HG03354 (cell line): ENCODE data around the gene CORO6.
A peak's percentile ranks its signal among the peaks of the same experiment; 100 is the strongest.

Source experiments
- ATAC-seq: cut with Tn5 transposase; IDR thresholded peaks from one replicate; pipeline ENCODE4 v1.9.1; 2021; ENCODE audit warnings: mild to moderate bottlenecking; ENCODE audit not compliant: unreplicated experiment, poor library complexity, severe bottlenecking

The CORO6 gene

DNA sequence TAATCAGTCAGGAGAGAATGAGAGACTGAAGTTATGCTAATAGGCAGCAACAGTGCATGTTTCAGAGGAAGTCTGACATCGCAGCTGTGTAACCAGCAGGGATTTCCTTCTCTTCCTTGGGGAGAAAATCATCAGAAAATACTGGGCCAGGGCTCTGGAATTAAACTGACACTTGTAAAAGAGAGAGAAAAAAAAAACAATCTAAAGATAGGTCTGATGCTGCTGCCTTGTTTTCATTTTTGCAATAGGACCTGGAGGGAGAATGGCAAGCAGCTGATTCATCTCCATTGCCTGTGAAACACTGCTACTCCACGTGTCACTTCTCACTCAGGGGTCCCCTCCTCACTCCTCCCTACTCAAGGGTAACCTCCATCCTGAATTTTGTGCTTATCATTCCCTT is 17.7 kb upstream of the CORO6 start:
- ATAC-seq, result no peak

DNA sequence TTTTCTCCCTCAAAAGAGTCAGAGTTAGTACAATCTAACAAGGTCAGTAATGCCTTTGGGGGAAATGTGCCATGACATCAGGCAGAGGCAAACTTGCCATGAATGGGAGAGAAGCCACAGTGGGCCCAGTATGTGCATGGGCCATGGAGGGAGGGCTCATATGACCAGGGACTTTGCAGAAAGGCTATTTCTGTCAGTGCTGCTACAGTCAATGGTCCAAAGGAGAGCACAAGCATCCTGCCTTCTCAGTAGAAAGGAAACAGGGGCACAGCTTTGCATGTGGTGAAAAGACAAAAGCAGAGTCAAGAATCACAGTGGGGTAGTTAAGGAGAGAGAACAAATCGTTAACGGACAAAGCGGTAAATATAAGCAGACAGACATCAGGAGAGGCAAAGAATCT is 11.2 kb upstream of the CORO6 start:
- no peak for ATAC-seq

DNA sequence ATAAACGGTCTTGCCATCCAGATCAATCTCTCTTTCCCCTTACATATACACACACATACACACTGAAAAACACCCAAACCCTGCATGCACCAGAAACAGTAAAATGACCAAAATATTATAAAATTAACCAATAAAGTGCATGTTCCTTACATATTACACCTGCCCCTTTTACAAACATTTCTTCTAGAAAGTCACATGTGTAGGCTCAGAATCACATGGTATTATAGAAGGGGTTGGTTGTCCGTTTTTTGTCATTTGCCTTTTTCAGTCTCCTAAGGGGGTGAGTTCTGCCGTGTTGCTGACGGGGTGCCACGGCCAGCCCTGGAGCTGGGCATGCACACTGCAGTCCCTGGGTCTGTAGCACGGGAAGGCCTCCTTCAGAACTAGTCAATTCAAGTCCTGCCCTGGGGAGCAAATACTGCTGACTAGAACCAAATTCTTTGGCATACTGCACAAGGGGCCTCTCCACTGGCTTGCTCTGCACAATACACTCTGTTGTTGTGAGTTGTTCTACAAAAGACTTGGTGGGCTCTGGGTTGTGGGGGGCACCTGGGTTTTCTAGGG is 8.0 kb upstream of the CORO6 start:
- ATAC-seq, result no peak

DNA sequence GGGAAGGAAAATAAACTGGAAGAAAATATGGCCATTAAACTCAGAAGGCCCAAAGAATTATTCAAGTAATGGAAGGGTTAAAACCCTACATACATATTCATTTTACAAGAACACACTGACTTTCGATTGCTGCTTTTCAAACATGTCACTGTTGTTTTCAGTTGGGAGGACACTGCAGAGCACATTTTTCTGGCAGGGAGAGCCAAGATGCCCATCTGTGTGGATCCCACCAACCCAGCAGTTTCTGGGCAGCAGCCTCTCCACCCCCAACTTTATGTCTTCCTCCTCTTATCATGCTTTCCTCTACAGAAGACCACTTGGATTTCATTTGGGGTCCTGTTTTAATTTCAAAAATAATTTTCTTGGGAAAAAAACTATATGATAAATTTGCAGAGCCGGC is 7.1 kb upstream of the CORO6 start:
- ATAC-seq, result no peak

DNA sequence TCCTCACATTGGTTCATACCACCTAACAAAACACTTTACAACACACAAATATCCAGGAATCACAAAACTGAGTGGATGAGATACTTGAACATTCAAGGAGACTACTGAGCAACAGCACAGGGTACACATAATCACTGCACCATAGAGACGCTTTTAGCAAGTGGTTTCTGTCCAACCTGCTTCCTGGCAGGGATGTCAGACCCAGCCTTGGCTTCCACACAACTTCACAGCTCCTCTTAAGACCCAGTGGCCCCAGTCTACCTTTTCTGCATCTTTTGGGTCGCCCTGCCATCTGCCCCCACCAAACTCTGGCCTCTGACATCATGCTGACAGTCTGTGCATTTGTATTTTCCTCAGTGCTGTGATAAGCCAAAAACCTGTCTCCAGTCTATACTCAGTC is 5.9 kb upstream of the CORO6 start:
- ATAC-seq, result no peak

DNA sequence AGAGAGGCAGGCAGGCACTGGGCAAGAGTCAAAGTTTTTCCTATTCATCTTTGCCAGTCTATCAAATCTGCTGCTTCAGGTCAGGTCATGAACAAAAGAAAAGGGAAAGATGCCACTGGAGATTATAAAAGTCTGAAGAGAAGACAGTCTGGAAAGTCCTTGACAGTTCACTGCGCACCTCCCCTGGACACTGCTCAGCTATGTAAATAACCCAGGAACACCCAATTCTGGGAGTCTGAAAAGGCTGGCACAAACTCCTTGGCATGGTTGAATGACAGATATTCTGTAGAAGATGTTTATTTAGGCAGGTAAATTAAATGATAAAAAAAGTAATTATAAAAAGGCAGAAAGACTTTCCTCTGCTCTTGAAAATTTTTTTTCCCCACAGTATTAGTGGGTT is 5.2 kb upstream of the CORO6 start:
- no peak for ATAC-seq

DNA sequence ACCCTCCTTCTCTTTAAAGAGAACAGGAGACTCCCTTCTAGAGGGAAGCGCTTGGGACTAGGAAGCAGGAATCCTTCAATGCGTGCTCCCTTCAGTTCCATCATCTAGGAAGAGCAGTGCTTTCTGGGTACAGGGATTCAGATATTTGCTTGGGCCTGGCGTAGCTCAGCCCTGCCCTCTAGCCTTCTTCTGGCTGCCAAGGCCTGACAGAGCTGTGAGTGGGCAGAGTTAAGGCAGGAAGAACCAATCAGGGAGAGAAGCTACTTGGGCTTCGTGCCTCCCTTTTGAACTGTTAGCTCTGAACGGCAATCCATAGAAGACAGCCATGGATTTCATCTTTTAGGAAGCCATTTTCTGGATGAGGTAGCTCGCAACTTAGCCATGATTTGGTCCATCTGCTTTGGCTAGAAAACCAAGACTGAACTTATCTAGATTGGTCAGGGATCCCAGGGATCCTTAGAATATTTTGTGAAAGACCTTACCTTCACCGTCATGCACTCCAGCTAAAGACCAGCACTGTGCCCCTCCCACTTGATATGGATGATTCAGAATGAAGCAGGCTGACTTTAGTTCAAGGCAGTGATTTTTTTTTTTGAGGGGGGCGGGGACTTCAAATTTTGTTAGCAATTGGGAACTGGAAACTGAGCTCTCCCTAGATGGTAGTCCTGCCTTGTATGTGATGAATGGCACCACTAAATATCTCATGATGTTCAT is 2.5 kb upstream of the CORO6 start:
- ATAC-seq, result no peak

DNA sequence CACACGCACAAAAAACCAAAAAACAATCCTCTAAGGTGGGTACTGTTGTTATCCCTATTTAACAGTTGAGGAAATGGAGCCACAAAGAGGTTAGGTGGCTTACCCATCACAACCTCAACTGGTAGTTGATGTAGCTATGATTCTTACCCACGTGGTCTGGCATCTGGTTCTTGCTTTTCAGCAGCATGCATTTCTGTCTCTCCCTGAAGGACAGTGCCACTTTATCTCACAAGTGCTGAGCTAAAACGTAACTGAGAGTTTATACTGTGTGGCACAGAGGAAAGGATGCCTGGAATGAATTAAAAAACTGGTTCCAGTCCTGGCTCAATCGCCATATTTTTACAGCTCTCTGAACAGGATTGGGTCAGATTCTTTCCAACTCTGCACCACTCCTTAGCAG is 1.9 kb upstream of the CORO6 start:
- ATAC-seq, result no peak

DNA sequence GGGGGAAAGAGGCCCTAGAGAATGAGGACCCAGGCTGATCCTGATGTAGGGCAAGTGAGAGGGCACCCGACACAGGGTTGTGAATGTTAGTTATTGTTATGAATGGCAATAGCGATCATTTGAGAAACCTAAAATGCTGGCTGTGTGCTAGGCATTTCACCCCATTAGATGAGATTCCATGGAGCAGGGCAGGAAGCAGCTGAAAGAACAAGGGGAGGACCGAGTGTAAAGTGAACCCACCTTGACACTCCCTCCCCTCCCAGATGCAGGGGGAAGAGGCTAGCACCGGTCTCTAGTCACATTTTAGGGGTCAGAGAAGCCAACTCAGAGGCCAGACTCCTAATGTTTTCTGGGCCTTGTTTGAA is 553 bp upstream of the CORO6 start:
- ATAC-seq, result no peak

DNA sequence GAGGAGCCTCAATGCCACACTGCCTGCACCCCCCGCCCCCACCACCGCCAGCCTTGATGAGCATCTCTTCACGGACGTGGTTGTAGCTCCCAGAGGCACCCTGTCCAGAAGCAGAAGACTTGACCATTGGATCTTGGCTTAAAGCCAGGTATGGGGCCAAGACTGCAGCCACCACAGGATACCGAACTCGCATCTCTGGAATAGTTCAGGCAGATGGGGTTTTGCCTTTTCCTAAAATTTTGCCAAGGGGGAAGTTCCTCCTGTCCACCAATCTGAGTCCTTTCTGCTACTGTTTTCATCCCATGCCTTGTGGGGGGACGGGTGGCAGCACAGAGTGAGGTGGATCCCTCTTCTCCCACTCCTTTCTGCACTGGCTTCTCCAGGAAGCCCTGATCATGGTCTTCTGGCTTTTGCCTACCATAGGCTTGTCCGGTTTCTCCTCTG is 939 bp downstream of the CORO6 start:
- no peak for ATAC-seq

DNA sequence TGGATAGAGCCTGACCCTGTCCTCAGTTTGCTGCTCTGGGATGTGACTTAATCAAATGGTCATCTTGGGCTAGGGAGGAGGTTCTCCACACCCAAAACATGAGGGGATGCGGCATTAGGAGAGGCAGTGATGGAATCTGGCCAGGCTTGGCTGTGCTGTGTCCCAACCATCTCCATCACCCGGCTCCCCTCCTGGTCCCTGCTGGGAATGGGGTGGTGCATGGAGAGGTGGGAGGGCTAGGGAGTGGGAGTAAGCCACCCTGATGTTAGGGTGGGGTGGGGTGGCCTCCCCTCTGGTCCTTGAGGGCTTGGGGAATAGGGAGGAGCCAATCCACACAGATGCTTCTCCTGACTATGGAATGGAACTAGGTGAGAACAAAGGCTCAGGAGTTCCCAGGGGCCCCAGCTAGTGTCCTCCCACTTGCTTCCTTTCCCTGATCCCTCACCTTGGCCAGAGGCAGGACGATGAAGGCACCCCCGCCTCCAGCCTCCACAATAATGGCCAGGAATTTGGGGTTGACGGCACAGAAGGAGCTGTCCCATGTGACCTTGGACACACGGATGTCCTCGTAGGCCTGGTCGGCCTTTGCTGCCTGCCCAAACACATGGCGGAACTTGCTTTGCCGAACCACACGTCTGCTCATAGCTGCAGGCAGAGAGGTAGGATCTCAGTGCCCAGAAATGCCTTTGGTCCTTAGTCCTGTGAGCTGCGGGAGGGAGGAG is 1.8 kb downstream of the CORO6 start:
- no peak for ATAC-seq

DNA sequence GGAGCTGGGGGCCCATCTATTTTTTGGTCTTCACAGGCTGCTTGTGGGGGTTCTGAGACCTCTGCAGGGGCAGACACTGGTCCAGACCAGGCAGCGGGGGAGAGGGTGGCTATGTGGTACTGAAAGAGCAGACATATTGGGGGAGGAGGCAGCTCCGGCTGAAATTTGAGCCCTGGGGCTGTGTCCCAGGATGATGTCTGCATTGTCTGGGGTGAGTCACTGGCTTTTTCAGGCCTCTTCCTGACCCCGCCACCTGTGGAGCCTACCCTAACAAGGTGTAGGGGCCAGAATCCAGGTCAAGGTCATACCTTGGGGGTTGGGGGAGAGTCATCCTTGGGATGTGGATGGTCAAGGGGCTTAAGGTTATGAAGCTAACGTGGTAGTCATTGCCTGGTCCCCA is 2.4 kb downstream of the CORO6 start:
- no peak for ATAC-seq

DNA sequence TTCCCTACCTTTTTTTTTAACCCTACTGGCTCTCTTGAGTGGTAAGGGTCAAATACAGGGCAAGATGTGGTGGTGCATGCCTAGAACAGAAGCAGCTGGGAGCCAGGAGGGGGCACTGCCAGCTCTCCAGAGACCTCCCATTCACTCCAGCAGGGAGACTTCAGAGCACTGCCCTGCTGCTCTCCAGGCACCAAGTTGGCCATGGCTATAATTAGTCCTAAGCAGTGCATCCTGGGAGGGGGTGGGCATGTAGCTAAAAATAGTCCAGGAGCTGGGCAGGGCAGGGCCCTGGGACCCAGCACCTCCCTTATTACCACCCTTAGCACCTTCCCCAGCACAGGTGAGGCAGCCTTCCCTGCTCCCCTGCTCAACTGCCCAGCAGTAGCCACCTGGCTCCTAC is 3.5 kb downstream of the CORO6 start:
- ATAC-seq, result no peak

DNA sequence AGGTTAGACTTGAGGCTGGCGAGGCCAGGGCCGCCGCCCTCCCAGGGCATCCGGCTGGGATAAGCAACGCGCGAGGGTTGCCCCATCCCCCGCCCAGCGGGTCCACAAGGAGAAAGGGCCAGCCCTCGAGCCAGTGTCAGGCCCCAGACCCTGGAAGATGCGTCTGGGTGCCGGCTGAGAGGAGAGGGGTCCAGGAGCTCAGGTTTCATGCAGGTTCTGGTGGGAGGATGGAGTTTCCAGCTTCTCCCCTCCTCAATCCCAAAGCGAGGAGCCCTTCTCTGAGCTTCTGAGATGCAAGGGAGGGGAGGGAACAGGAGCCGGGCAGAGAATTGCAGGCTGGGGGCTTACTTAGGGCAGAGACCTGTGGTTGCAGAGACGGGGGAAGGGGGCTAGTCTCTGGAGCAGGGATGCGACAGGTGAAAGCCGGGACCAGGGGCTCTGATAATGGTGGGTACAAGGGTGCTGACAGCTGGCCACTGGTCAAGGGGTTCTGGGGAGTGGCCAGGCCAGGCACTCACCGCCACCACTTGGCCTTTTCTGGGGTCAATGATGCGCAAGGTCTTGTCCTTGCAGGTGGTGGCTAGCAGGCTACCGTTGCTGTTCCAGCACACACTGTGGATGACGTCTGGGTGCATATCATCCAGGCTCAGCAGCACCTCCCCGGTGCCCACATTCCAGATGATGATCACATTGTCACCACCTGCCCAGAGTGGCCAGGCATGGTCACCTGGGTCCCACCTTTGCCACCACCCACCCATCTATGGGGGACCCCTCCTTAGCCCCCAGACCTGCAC is 4.2 kb downstream of the CORO6 start:
- ATAC-seq, result no peak

DNA sequence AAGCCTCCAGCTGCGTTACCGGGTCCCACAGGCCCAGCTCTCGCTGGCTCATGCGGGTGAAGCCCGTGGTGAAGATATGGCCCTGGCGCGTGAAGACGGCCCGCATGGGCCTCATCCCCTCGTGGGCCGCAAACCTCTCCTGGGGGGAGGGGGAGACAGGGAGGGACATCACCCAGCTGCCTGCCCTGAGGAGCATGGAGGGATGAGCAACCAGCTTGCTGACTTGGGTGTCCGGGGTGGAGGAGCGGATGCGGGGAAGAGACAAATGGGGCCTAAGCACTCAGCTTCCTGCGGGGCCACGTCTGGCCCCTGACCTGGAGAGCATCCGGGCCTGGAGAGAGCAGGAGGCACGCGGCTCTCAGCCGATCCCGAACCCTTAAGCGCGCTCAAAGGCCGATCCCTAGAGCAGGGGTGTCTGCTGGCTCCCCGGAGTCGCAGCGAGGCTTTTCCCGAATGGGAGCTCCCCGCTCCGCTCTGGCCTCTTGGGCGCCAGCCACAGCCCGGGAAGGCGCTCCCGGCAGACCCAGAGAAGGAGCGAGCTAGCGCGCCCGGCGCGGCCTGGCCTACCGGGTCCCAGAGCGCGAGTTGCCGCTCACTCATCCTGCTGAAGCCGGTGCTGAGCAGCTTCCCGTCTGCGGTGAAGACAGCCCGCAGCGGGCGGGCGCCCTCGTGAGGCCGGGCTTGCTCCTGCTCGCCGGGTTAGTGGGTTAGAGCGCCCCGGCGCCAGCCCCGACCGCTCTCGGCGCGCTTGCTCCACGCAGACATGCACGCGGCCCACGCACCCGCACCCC is 5.0 kb downstream of the CORO6 start:
- ATAC-seq, result peak; percentile 24

DNA sequence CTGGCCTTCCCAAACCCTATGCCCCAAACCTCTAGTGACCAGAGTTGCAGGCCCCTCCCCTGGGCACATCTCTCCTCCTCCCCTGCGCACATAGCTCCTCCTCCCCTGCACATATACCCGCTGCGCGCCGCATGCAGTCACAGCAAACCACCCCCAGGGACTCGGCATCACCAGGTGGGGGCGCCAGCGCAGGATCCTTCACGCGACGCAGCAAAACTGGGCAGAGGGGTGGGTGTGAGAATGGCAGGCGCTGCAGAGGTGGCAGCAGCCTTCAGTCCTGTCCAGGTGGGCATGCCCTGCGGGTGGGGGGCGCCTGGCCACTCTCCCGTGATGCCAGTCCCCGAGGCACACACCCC is 5.6 kb downstream of the CORO6 start:
- ATAC-seq, result peak; percentile 56

DNA sequence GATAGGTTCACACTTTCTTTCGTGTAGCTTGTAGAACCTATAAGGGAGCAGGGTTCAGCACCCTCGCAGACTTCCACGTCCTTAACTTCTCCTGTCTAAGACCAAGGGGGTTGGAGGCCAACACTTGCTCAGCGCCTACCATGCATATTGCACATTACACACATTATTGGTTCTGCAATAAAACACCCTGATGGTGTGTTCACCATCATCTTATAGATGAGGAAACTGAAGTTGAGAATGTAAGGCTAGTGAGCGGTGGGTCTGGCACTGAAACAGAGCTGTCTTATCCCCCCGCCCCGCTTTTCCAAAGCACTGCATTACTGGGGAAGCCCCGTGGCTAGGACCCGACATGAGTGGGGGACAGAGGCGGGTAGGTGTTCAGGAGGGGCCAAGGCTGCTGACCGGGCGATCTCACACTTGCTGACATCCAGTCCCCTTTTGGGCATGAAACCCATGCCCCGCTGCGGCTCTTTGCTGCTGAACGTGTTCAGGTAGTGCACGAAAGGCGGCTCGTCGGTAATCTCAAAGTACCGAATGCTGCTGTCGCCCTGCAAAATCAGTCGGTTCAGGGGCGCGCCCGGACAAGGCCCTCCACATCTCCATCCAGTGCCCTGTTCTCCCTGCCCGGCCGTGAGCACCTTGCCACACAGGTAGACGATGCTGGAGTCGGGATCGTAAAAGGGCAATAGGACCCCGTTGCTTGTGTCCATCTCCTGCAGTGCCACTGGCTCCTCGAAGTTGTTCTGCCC is 6.2 kb downstream of the CORO6 start:
- no peak for ATAC-seq

DNA sequence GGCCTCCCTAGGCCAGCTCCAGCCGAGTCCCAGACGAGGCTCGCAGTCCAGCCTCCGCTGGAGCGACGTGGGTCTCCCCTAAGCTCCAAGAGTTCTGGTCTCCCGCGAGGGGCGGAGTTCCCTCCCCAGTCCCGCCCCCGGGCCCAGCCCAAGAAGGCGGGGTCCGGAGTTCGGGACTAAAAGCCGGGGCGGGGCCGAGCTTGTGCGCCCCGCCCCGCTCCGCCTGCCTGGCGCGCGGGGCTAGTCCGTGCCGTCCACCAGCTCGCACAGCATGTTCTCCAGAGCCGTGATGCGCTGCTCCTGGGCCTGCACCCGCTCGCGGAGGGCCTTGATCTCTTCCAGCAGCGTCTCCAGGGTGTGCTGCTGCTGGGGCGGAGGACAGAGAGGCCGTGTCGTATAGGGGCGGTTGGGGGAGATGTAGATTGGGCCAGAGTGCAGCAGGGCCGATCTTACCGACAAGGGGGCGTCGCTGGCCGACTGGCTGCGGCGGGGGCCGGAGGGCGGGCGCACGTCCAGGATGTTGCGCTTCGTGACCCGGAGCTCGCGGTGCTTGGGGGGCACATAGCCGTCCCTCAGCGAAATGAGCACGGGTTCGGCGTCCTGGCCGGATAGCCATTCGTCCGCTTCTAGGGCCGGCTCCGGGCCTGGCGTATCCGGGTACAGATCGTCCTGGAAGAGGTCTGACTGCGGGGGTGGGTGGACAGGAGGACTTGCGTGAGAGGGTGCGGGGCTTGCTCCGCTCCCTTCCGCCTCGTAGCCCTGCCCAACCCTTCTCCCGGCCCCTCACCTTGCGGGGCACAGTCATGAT is 7.0 kb downstream of the CORO6 start:
- peak; percentile 44 for ATAC-seq

DNA sequence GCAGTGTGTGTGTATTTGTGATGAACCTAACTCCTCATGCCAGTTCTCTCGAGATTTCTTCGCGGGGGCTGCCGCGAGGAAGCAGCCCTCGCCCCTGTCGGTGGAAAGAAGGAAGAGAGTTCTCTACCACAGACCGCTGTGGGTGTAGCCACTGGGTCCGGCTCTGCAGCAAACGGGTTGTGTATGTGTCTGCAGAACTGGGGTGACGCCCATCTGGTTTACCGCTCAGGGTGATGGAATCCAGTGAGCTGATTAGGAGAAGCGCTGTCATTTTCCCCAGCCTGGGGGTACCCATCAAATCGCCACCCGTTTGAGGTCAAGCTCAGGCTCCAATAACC is 7.7 kb downstream of the CORO6 start:
- no peak for ATAC-seq
